Thoracic aorta (tissue), 2 donors: ENCODE measurements around the gene BRF1. TPM values are rescaled to one million over a fixed set of nuclear protein-coding genes. Genes with fewer than 3 reads are reported as not detected.

Experiments used
- ATAC-seq: fragments of 150-250 bp; one replicate; pipeline ENCODE4 v1.8.0; 2017; ENCODE audit warnings: low read depth; ENCODE audit not compliant: insufficient number of reproducible peaks, low FRiP score
- DNase-seq: peaks from one replicate; pipeline ENCODE4 v3.0.0-alpha.2; 2020; ENCODE audit warnings: low spot score
- H3K27ac ChIP-seq, 2 donors: fragments of 200-600 bp; sonication (generic); 1 replicate in 1 of 2; 2 replicates in 1 of 2; pipeline ENCODE4 v1.5.1; 2016; ENCODE audit warnings: mild to moderate bottlenecking in 2 of 2, moderate library complexity in 2 of 2
- H3K27me3 ChIP-seq: fragments of 200-600 bp; sonication (generic); replicated peaks from 2 replicates; pipeline ENCODE4 v1.6.0; 2016; ENCODE audit warnings: mild to moderate bottlenecking; ENCODE audit not compliant: insufficient read depth
- H3K36me3 ChIP-seq: fragments of 200-600 bp; sonication (generic); one replicate; pipeline ENCODE4 v1.5.1; 2016
- H3K4me1 ChIP-seq, 2 donors: fragments of 200-600 bp; sonication (generic); 1 replicate in 1 of 2; 2 replicates in 1 of 2; pipeline versions ENCODE4 v1.5.1 to v1.6.0; 2016; ENCODE audit warnings: low read depth in 2 of 2, mild to moderate bottlenecking in 1 of 2; ENCODE audit not compliant: control insufficient read depth in 1 of 2
- H3K4me3 ChIP-seq: fragments of 200-600 bp; sonication (generic); 2 replicates; pipeline ENCODE4 v1.5.1; 2016; ENCODE audit warnings: mild to moderate bottlenecking
- H3K9me3 ChIP-seq: fragments of 200-600 bp; sonication (generic); 2 replicates; pipeline ENCODE4 v1.5.1; 2016
- CTCF ChIP-seq: fragments of 200-600 bp; sonication (generic); IDR thresholded peaks from one replicate; pipeline ENCODE4 v1.5.1; 2019; ENCODE audit warnings: antibody characterized with exemption
- total RNA-seq, 2 donors: library from RNA; depleted of rRNA; stranded (reverse); fragments of >200 nt; gene quantifications; one replicate each; pipeline versions ENCODE4 v1.1.0 to v1.2.3, GENCODE V29; 2016

BRF1 gene
- total RNA-seq, 2 donors from 2014 or later, result 49.4 to 80.5 TPM

DNA sequence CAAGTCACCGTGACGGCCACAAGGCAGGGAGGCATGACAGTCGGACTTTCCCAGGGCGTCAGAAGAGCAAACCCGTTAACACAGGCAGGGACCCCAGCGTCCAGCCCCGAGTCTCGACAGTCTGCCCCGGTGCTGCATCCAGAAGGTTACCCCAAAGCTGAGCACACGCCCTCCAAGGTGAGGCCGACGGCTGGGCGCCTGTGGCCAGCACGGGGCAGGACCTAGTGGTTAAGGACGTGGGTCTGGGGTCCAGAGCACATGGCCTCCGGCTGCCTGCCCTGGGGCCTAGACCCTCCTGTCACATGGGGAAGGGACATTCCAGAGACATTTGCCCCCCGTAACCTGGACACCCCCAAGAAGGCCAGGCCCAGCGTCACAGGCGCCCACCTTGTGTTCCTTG is 82.2 kb downstream of the BRF1 start:
- ATAC-seq (no peak), DNase-seq (no peak)
- Histone ChIP-seq H3K27me3 (no peaks in the 10 kb centered on the region), H3K4me3 (no peak overlapping the region), H3K9me3 (no peaks in the 10 kb centered on the region), H3K4me1 (no peaks in the 10 kb centered on the region), H3K36me3 (peaks cover 32% of the 10 kb centered on the region), H3K27ac (no peak overlapping the region)
- no peak for TF ChIP-seq CTCF

- Histone ChIP-seq H3K4me1 (no peaks in the 10 kb centered on the region), H3K36me3 (peaks cover 36% of the 10 kb centered on the region), H3K9me3 (no peaks in the 10 kb centered on the region), H3K27ac (no peak overlapping the region), H3K4me3 (no peak overlapping the region), H3K27me3 (no peaks in the 10 kb centered on the region)
- no peak for TF ChIP-seq CTCF
- no peak for DNase-seq
- ATAC-seq, result no peak
Measured at GRCh38 chr14:105217774-105218173, 83.0 kb downstream of the BRF1 start.

GRCh38 chr14:105216490-105217247 is 84.1 kb downstream of the BRF1 start:
- no peak for TF ChIP-seq CTCF
- no peak for DNase-seq
- Histone ChIP-seq H3K27me3 (no peaks in the 10 kb centered on the region), H3K36me3 (peaks cover 36% of the 10 kb centered on the region), H3K4me1 (no peaks in the 10 kb centered on the region), H3K4me3 (no peak overlapping the region), H3K9me3 (no peaks in the 10 kb centered on the region), H3K27ac (no peak overlapping the region)
- ATAC-seq, result no peak

DNA sequence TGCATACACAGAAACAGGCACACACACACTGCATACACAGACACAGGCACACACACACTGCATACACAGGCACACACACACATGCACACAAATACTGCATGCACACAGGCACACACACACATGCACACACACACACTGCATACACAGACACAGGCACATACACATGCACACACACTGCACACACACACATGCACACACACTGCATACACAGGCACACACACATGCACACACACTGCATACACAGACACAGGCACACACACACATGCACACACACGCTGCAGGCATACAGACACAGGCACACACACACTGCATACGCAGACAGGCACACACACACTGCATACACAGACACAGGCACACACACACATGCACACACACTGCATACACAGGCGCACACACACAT is 85.2 kb downstream of the BRF1 start:
- Histone ChIP-seq H3K4me1 (no peaks in the 10 kb centered on the region), H3K36me3 (peaks cover 29% of the 10 kb centered on the region), H3K4me3 (no peak overlapping the region), H3K27me3 (no peaks in the 10 kb centered on the region), H3K27ac (no peak overlapping the region), H3K9me3 (no peaks in the 10 kb centered on the region)
- ATAC-seq (no peak), DNase-seq (no peak)
- TF ChIP-seq CTCF, result no peak

GRCh38 chr14:105214324-105214915 is 86.4 kb downstream of the BRF1 start:
- Histone ChIP-seq H3K9me3 (no peaks in the 10 kb centered on the region), H3K36me3 (peaks cover 28% of the 10 kb centered on the region), H3K4me3 (no peak overlapping the region)

More at GRCh38 chr14:105214324-105214915, 86.4 kb downstream of the BRF1 start:
- no peaks in the 10 kb centered on the region for H3K27me3 ChIP-seq
- ATAC-seq (no peak), DNase-seq (no peak)
- no peak overlapping the region for H3K27ac ChIP-seq
- H3K4me1 ChIP-seq, result no peaks in the 10 kb centered on the region
- no peak for TF ChIP-seq CTCF
